Breast epithelium (tissue), 3 donors: ENCODE measurements around the gene THSD4.

Experiments
- POLR2A ChIP-seq: fragments of 450-650 bp; IDR thresholded peaks from one replicate; pipeline ENCODE4 v1.6.1; 2016; ENCODE audit warnings: antibody characterized with exemption, mild to moderate bottlenecking, moderate library complexity
- POLR2AphosphoS5 ChIP-seq, 3 donors: sonication (generic); formaldehyde crosslinking; IDR thresholded peaks; one replicate each; pipeline ENCODE4 v1.6.1; 2017; ENCODE audit warnings: antibody characterized with exemption in 3 of 3
- TF ChIP-seq, protein P1 (sequence below), 3 donors: fragments of 450-650 bp; IDR thresholded peaks; one replicate each; pipeline ENCODE4 v1.5.1; 2016 to 2017; ENCODE audit warnings: antibody characterized with exemption in 3 of 3, mild to moderate bottlenecking in 3 of 3, moderate library complexity in 3 of 3

DNA sequence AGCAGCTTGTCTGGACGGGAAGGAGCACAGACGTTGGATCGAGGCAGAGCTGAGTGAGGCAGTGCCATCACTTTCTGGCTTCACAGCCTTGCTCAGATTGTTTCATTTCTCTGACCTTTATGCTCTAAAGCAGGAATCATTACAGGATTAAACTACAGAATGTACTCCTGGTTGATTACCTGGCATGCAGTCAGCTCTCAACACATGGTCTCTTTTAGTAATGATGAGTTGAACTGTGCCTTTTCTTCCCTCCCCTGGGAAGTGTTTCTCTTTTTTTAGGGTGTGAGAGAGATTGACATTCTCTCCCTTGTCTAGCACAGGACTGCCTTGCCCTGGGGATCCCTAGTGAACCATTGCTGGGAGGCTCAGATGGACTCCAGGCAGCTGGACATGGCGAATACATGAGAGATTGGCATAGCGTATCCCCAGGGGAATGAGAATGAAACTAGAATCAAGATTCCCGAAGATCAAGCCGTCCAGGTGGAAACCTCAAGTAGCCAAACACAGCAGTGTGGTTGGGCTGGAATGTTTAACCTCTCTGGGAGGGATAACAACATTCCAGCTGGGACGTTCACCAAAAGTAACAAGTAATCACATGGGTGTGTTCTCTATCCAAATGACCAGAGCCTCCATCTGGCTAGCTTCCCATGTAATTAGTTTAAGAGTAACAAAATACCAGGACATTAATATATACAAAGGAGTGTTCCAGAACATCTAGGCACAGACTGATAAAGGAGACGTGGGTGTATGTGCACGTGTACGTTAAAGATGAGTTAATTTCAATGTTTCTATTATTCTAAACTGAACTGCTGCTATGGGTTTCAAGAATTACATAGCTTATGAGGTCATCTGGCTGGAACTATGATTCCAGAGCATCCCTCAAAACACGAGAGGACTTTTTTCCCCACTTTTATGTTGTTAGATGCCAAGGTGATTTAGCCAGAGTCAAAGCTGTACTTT, 576.5 kb downstream of the THSD4 start:
- TF ChIP-seq, protein P1, sequence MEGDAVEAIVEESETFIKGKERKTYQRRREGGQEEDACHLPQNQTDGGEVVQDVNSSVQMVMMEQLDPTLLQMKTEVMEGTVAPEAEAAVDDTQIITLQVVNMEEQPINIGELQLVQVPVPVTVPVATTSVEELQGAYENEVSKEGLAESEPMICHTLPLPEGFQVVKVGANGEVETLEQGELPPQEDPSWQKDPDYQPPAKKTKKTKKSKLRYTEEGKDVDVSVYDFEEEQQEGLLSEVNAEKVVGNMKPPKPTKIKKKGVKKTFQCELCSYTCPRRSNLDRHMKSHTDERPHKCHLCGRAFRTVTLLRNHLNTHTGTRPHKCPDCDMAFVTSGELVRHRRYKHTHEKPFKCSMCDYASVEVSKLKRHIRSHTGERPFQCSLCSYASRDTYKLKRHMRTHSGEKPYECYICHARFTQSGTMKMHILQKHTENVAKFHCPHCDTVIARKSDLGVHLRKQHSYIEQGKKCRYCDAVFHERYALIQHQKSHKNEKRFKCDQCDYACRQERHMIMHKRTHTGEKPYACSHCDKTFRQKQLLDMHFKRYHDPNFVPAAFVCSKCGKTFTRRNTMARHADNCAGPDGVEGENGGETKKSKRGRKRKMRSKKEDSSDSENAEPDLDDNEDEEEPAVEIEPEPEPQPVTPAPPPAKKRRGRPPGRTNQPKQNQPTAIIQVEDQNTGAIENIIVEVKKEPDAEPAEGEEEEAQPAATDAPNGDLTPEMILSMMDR (IDR thresholded peaks at IDR 0.05) = no peak
- no peak for TF ChIP-seq POLR2A
- TF ChIP-seq POLR2AphosphoS5 (IDR thresholded peaks at IDR 0.05) = peak in 2 of 3 donors; percentile 63 to 70
